ENCODE measurements around the gene CYB5B.
A peak's percentile ranks its signal among the peaks of the same experiment; 100 is the strongest.

Gene CYB5B

DNA sequence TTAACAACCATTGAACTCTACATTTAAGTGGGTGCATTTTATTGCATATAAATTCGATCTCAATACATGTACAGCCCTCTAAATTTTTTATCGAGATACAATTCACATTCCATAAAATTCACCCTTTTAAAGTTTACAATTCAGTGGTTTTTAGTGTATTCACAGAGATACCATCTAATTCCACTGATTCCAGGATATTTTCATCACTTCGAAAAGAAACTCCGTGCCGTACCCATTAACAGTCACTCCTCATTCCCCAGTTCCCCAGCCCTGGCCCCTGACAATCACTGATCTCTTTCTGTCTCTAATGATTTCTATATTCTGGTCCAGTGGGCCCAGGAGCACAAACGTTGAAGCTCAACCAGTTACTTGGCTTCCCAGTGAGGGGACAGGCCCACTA lies 61.4 kb downstream of the CYB5B start:
- no peak for DNase-seq (ENCODE audit: low read depth)
- H3K4me3 ChIP-seq (ENCODE audit: low read depth, low read length), result no peak overlapping the region
- TF ChIP-seq, protein P1, sequence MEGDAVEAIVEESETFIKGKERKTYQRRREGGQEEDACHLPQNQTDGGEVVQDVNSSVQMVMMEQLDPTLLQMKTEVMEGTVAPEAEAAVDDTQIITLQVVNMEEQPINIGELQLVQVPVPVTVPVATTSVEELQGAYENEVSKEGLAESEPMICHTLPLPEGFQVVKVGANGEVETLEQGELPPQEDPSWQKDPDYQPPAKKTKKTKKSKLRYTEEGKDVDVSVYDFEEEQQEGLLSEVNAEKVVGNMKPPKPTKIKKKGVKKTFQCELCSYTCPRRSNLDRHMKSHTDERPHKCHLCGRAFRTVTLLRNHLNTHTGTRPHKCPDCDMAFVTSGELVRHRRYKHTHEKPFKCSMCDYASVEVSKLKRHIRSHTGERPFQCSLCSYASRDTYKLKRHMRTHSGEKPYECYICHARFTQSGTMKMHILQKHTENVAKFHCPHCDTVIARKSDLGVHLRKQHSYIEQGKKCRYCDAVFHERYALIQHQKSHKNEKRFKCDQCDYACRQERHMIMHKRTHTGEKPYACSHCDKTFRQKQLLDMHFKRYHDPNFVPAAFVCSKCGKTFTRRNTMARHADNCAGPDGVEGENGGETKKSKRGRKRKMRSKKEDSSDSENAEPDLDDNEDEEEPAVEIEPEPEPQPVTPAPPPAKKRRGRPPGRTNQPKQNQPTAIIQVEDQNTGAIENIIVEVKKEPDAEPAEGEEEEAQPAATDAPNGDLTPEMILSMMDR (IDR thresholded peaks at IDR 0.05; ENCODE audit: low read depth, low read length, missing control alignments), result no peak

DNA sequence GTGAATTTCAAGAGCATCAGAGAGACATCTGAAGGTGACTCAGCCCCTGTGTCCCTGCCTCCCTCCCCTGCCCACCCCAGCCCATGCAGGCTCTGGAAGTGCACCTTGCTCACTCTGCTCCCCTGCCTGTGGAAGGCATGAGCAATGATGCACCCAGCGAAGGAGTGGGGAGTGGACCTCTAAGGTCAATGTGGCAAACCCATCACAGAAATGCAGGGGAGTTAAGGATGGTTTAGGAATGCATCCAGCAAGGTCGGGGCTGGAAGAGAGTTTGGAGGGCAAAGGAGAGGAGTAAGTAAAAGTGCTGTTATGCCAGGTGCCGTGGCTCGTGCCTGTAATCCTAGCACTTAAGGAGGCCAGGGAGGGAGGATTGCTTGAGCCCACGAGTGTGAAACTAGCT lies 61.9 kb downstream of the CYB5B start:
- TF ChIP-seq, protein P1 (IDR thresholded peaks at IDR 0.05; ENCODE audit: low read depth, low read length, missing control alignments), result no peak
- no peak overlapping the region for H3K4me3 ChIP-seq (ENCODE audit: low read depth, low read length)
- no peak for DNase-seq (ENCODE audit: low read depth)

DNA sequence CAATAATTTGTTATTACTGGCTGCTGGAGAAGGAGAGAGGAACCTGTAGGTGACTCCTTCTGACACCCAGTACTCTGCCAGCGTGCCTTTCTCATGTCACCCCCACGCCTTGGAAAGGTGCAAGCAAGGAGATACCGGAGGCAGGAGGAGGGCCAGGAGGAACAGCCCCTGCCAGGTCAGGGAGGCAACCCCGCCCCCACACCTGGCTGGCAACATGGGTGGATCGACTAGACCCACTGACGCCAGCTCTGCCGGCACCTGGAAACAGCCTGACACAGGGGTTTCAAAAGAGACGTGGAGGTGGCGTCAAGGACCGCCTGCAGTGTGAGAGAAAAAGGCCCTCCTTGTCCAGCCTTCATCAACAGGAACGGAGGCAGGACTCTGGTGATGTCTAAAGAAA lies 62.3 kb downstream of the CYB5B start:
- no peak for DNase-seq (ENCODE audit: low read depth)
- no peak overlapping the region for H3K4me3 ChIP-seq (ENCODE audit: low read depth, low read length)
- TF ChIP-seq, protein P1 (IDR thresholded peaks at IDR 0.05; ENCODE audit: low read depth, low read length, missing control alignments), result no peak

DNA sequence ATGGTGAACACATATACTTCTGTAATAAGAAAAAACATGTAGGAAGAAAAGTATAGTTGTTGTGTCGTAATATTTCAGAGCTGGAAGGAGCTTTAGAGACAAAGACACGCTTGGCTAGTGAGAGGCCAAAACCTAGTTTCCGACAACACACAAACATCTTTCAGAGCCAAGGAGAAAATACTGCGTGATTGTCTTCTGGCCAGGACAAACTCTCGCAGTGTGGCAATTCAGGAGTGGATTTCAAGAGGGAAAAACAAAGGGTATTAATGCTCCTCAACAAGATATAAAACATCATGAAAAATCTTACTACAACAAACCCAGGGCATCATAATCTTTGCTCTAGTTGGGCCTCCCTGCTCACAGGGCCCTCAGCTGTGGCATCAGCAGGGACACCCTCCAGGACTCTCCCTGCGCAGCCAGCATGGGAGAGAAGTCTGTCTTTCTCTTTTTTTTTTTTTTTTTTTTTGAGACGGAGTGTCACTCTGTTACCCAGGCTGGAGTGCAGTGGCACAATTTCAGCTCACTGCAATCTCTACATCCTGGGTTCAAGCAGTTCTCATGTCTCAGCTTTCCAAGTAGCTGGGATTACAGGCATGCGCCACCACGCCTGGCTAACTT lies 66.4 kb downstream of the CYB5B start:
- DNase-seq (ENCODE audit: low read depth), result no peak
- TF ChIP-seq, protein P1 (IDR thresholded peaks at IDR 0.05; ENCODE audit: low read depth, low read length, missing control alignments), result no peak
- H3K4me3 ChIP-seq (ENCODE audit: low read depth, low read length), result no peak overlapping the region

DNA sequence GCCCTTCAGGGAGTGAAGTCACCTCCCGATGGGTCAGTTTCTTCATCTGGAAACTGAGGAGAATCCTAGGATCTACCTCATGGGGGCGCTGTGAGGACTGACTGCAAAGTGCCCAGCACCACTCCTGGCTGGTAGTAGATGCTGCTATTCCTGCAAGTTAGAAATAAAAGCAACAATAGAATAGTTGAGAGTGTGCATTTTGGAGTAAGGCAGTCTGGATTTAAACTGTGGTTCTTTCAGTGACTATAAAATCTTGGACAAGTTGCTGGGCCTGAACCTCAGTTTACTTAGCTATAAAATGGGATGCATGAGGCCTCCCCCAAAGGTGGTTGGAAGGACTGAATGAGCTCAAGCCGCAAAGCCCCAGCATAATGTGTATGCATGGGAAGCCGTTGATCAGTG lies 70.6 kb downstream of the CYB5B start:
- DNase-seq (ENCODE audit: low read depth), result no peak
- TF ChIP-seq, protein P1 (IDR thresholded peaks at IDR 0.05; ENCODE audit: low read depth, low read length, missing control alignments), result peak; percentile 53
- no peak overlapping the region for H3K4me3 ChIP-seq (ENCODE audit: low read depth, low read length)

DNA sequence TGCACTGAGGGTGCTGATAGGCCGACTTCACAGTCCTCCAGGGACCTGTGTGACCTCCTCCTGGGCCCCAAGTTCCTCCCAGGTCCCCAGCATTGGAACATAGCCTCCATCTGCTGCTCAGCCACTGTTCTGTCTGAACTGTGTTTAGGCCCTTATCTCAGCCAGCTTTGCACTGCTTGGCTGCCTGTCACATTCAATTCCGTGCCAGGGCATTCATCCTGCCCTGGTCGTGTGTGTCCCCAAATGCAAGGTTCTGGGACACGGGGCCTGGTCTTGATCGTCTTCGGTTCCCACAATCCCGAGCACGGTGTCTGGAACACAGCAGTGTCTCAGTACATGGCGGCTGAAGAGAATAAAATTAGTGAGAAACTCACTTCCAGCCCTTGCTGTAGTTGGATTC lies 71.4 kb downstream of the CYB5B start:
- TF ChIP-seq, protein P1 (IDR thresholded peaks at IDR 0.05; ENCODE audit: low read depth, low read length, missing control alignments), result no peak
- no peak overlapping the region for H3K4me3 ChIP-seq (ENCODE audit: low read depth, low read length)
- no peak for DNase-seq (ENCODE audit: low read depth)

DNA sequence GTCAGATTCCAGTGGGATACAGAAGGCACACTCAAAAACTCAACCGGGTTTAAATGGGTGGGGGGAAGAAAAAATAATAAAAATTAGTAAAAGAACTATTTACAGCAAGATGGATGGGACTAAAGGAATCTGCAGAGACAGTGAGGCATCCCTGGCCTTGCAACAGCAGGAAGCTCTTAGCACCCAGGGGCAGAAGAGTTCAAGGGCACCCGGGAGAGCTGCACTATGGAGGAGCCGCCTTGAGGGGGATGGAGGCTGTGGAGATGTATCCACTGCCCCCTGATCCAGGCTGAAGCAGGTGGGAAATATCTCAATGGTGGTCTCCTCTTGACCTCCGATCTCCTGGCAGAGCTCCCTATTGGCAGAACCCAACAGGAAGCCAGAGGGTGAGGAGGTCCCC lies 72.0 kb downstream of the CYB5B start:
- TF ChIP-seq, protein P1 (IDR thresholded peaks at IDR 0.05; ENCODE audit: low read depth, low read length, missing control alignments), result no peak
- no peak overlapping the region for H3K4me3 ChIP-seq (ENCODE audit: low read depth, low read length)
- DNase-seq (ENCODE audit: low read depth), result no peak
